Calu3 (cell line): ENCODE measurements around the gene CCNF. TPM values are rescaled to one million over a fixed set of nuclear protein-coding genes. Genes with fewer than 3 reads are reported as not detected.

Source experiments
- BruUV-seq: library from RNA; stranded (reverse); fragments of 400-500 nt; replicated peaks from 2 replicates; lab custom pipeline; 2021; lab: Mats Ljungman, UMichigan
- CTCF ChIA-PET: fragments of 300-600 bp; sonication (Branson Sonifier 250); formaldehyde crosslinking; loops from one replicate; lab custom pipeline; 2022; ENCODE audit warnings: antibody characterized with exemption; lab: Charles Lee
- DNase-seq: peaks from one replicate; pipeline ENCODE4 v3.0.0; 2022
- H3K27ac Mint-ChIP-seq: one replicate; pipeline ENCODE4 v1.8.0; 2022; ENCODE audit warnings: mixed read lengths; ENCODE audit not compliant: unreplicated experiment
- H3K27me3 Mint-ChIP-seq: one replicate; pipeline ENCODE4 v1.8.0; 2022; ENCODE audit warnings: mixed read lengths; ENCODE audit not compliant: unreplicated experiment
- H3K36me3 Mint-ChIP-seq: one replicate; pipeline ENCODE4 v1.8.0; 2022; ENCODE audit warnings: mild to moderate bottlenecking, moderate library complexity, mixed read lengths; ENCODE audit not compliant: insufficient read depth, unreplicated experiment
- H3K4me1 Mint-ChIP-seq: one replicate; pipeline ENCODE4 v1.8.0; 2022; ENCODE audit warnings: mild to moderate bottlenecking, low read depth, mixed read lengths; ENCODE audit not compliant: unreplicated experiment
- H3K4me3 Mint-ChIP-seq: one replicate; pipeline ENCODE4 v1.8.0; 2022; ENCODE audit warnings: mild to moderate bottlenecking, low read depth, moderate library complexity, mixed read lengths; ENCODE audit not compliant: unreplicated experiment
- H3K9me3 Mint-ChIP-seq: one replicate; pipeline ENCODE4 v1.8.0; 2022; ENCODE audit warnings: low read depth, mixed read lengths; ENCODE audit not compliant: unreplicated experiment
- intact Hi-C: fragments of 100-400 bp; cut with micrococcal nuclease; formaldehyde crosslinking; loops from one replicate; pipeline ENCODE4 v1.10.0; 2022; ENCODE audit not compliant: unreplicated experiment
- total RNA-seq: library from RNA; stranded (reverse); gene quantifications from 2 replicates; pipeline ENCODE4 v1.2.3, GENCODE V29; 2022
- TF ChIP-seq, protein P1 (sequence below): fragments of 200-600 bp; IDR thresholded peaks from one replicate; pipeline ENCODE4 v1.8.0; 2022; ENCODE audit warnings: antibody characterized with exemption; ENCODE audit not compliant: unreplicated experiment

The CCNF gene
- total RNA-seq, 1 experiment from 2014 or later: 54.5 TPM

DNA sequence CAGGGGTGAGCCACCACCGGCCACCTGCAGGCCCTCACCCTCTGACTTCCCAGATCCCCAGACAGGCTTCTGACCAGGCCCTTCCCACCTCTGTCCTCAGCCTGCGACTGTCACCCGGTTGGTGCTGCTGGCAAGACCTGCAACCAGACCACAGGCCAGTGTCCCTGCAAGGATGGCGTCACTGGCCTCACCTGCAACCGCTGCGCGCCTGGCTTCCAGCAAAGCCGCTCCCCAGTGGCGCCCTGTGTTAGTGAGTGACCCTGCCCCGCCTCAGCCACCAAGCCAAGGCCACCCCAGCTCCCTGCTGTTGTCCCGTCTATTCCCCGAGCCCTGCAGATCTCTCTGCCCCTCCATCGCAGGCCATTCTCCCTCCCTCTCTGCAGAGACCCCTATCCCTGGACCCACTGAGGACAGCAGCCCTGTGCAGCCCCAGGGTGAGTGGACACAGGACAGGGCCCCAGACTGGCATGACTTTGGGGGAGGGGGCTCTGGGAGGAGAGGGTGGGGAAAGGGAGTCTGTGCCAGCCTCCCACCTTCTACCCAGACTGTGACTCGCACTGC lies 43.7 kb downstream of the CCNF start:
- peaks cover 44% of the 10 kb centered on the region for H3K27me3 Mint-ChIP-seq
- CTCF ChIA-PET: no interaction called here
- H3K4me1 Mint-ChIP-seq: peaks cover 31% of the 10 kb centered on the region
- intact Hi-C loops: no loop called here
- DNase-seq: peak; percentile 35
- no TSS peak for BruUV-seq
- no peaks in the 10 kb centered on the region for H3K9me3 Mint-ChIP-seq
- peak overlapping the region; percentile 66 for H3K27ac Mint-ChIP-seq
- peaks cover 42% of the 10 kb centered on the region for H3K36me3 Mint-ChIP-seq
- peak overlapping the region; percentile 79 for H3K4me3 Mint-ChIP-seq
- TF ChIP-seq, protein P1, sequence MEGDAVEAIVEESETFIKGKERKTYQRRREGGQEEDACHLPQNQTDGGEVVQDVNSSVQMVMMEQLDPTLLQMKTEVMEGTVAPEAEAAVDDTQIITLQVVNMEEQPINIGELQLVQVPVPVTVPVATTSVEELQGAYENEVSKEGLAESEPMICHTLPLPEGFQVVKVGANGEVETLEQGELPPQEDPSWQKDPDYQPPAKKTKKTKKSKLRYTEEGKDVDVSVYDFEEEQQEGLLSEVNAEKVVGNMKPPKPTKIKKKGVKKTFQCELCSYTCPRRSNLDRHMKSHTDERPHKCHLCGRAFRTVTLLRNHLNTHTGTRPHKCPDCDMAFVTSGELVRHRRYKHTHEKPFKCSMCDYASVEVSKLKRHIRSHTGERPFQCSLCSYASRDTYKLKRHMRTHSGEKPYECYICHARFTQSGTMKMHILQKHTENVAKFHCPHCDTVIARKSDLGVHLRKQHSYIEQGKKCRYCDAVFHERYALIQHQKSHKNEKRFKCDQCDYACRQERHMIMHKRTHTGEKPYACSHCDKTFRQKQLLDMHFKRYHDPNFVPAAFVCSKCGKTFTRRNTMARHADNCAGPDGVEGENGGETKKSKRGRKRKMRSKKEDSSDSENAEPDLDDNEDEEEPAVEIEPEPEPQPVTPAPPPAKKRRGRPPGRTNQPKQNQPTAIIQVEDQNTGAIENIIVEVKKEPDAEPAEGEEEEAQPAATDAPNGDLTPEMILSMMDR: no peak

- DNase-seq: no peak
- intact Hi-C loops: no loop called here
- Mint-ChIP-seq H3K27ac (peak overlapping the region; percentile 66), H3K36me3 (peaks cover 38% of the 10 kb centered on the region), H3K4me1 (peaks cover 36% of the 10 kb centered on the region), H3K4me3 (peak overlapping the region; percentile 79), H3K27me3 (peaks cover 44% of the 10 kb centered on the region), H3K9me3 (no peaks in the 10 kb centered on the region)
- TF ChIP-seq, protein P1: no peak
- no TSS peak for BruUV-seq
- CTCF ChIA-PET: no interaction called here
These were observed 44.2 kb downstream of the CCNF start for GRCh38 chr16:2473446-2473926.

- intact Hi-C loops: no loop called here
- Mint-ChIP-seq H3K36me3 (peaks cover 32% of the 10 kb centered on the region), H3K9me3 (no peaks in the 10 kb centered on the region), H3K27ac (peak overlapping the region; percentile 36), H3K4me3 (peak overlapping the region; percentile 79), H3K27me3 (peaks cover 37% of the 10 kb centered on the region), H3K4me1 (peaks cover 36% of the 10 kb centered on the region)
- BruUV-seq: no TSS peak
- CTCF ChIA-PET: interaction anchor here (0.7 kb wide), 1 partner anchor 42 kb away, joined by 5 read pairs; no protein-coding TSS in a partner anchor
- peak; percentile 60 for DNase-seq
- TF ChIP-seq, protein P1: peak; percentile 16
These were observed 45.0 kb downstream of the CCNF start for GRCh38 chr16:2473999-2474876.

- TF ChIP-seq, protein P1: no peak
- H3K9me3 Mint-ChIP-seq: no peaks in the 10 kb centered on the region
- peak within 1 kb of the TSS; percentile 79 for H3K4me3 Mint-ChIP-seq
- peak within 1 kb of the TSS; percentile 36 for H3K27ac Mint-ChIP-seq
- peaks cover 31% of the 10 kb centered on the region for H3K4me1 Mint-ChIP-seq
- BruUV-seq: no TSS peak
- CTCF ChIA-PET: no interaction called here
- H3K27me3 Mint-ChIP-seq: peaks cover 30% of the 10 kb centered on the region
- DNase-seq: peak; percentile 95
- intact Hi-C loops: no loop called here
- peaks cover 32% of the 10 kb centered on the region for H3K36me3 Mint-ChIP-seq
These were observed 45.7 kb downstream of the CCNF start, which contains the start of gene TBC1D24 for GRCh38 chr16:2474877-2475412. Gene TBC1D24 (plus strand): TSS chr16:2475127. CDS start chr16:2496149, 21,022 bp downstream.
